GM19193 (cell line): Measurements from ENCODE around the gene ASB18.

Source experiments
- POLR2A ChIP-seq: IDR thresholded peaks from 4 replicates; pipeline ENCODE4 v1.6.1; 2011; ENCODE audit not compliant: insufficient read depth, insufficient read length; ENCODE audit errors: extremely low read depth

The ASB18 gene

GRCh38 chr2:236162882-236163470, 101.2 kb downstream of the ASB18 start:
- no peak for TF ChIP-seq POLR2A

GRCh38 chr2:236162031-236162845, 102.0 kb downstream of the ASB18 start:
- no peak for TF ChIP-seq POLR2A

- TF ChIP-seq POLR2A, result no peak
Measured at GRCh38 chr2:236161531-236161930, 102.7 kb downstream of the ASB18 start.

GRCh38 chr2:236161082-236161462, 103.1 kb downstream of the ASB18 start:
- no peak for TF ChIP-seq POLR2A

- TF ChIP-seq POLR2A, result no peak
Measured at GRCh38 chr2:236160366-236161081, 103.7 kb downstream of the ASB18 start.

GRCh38 chr2:236159778-236160170, 104.4 kb downstream of the ASB18 start:
- no peak for TF ChIP-seq POLR2A

GRCh38 chr2:236158969-236159777, 105.0 kb downstream of the ASB18 start:
- no peak for TF ChIP-seq POLR2A

GRCh38 chr2:236157815-236158498, 106.2 kb downstream of the ASB18 start:
- TF ChIP-seq POLR2A, result no peak

GRCh38 chr2:236157366-236157765, 106.8 kb downstream of the ASB18 start:
- TF ChIP-seq POLR2A, result no peak

GRCh38 chr2:236156860-236157194, 107.4 kb downstream of the ASB18 start:
- no peak for TF ChIP-seq POLR2A

GRCh38 chr2:236156095-236156859, 107.9 kb downstream of the ASB18 start:
- TF ChIP-seq POLR2A, result no peak

- no peak for TF ChIP-seq POLR2A
Measured at GRCh38 chr2:236155406-236155805, 108.8 kb downstream of the ASB18 start.

GRCh38 chr2:236146436-236146835, 117.8 kb downstream of the ASB18 start:
- TF ChIP-seq POLR2A, result no peak

GRCh38 chr2:236143811-236144210, 120.4 kb downstream of the ASB18 start:
- no peak for TF ChIP-seq POLR2A
